Ectodermal cell (in vitro differentiated cells): ENCODE data around the gene AK5.

Source experiments
- H3K27ac ChIP-seq: 2 replicates; pipeline ENCODE4 v1.7.0; 2013; ENCODE audit warnings: mild to moderate bottlenecking, low read depth, low read length; ENCODE audit not compliant: insufficient read depth, poor library complexity, severe bottlenecking
- H3K27me3 ChIP-seq: 2 replicates; pipeline ENCODE4 v1.7.0; 2013; ENCODE audit warnings: mild to moderate bottlenecking, low read length; ENCODE audit not compliant: insufficient read depth, control insufficient read depth, poor library complexity, severe bottlenecking
- H3K36me3 ChIP-seq: one replicate; pipeline ENCODE4 v1.7.0; 2013; ENCODE audit warnings: low read length; ENCODE audit not compliant: control insufficient read depth, insufficient read depth
- H3K4me1 ChIP-seq: one replicate; pipeline ENCODE4 v1.7.0; 2013; ENCODE audit warnings: low read length; ENCODE audit not compliant: control insufficient read depth, insufficient read depth
- H3K4me3 ChIP-seq: 2 replicates; pipeline ENCODE4 v1.7.0; 2013; ENCODE audit warnings: low read depth, low read length, control low read depth; ENCODE audit not compliant: insufficient read depth
- H3K9me3 ChIP-seq: 2 replicates; pipeline ENCODE4 v1.7.0; 2013; ENCODE audit warnings: mild to moderate bottlenecking, low read length, moderate library complexity; ENCODE audit not compliant: control insufficient read depth
- WGBS, 2 experiments: methylation state at CpG; one replicate each; pipeline ENCODE4 v1.1.7; 2013; ENCODE audit warnings: missing lambda C conversion rate in 2 of 2; 5-methylcytosine and 5-hydroxymethylcytosine counted together

Gene AK5

DNA sequence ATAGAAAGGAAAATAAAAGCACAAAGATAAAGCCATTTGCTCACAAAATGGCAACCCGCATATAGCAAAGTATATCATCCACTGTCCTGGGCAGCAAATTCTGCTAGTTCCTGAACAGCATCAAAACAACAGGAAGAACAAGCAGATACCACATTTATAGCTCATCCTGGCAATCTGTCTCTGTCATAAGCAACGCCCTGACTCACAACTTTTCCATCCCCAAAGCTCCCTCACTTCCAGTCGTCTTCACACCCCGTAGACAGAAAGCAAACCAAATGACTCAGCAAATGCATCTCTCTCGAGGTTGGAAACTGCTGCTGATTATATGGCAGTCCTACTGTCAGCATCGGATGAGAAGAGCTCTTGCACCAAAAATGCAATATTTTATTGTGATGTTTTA is 65.8 kb downstream of the AK5 start:
- no peak overlapping the region for H3K4me3 ChIP-seq
- peaks cover 3% of the 10 kb centered on the region for H3K4me1 ChIP-seq
- no peak overlapping the region for H3K27ac ChIP-seq
- WGBS, 2 experiments = 84 to 85% methylated on average over 6 of the region's 6 CpGs
- no peaks in the 10 kb centered on the region for H3K27me3 ChIP-seq
- no peaks in the 10 kb centered on the region for H3K36me3 ChIP-seq
- H3K9me3 ChIP-seq = no peaks in the 10 kb centered on the region

DNA sequence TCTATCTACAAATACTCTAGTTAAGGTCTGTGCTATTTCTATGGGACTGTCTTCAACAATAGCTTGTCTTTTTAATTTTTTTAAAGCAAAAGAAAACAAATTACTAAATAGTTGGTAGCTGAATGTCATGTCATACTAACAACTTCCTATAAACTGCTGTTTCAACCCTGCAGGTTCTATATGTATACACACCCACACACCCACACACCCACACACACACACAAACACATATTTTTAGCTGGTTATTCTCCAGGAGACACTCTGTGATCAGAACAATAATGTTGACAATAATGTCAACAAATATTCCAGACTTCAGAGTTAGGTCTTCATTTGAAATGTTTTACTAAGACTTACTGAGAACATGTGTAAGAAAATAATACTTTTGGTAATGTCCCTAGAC is 66.7 kb downstream of the AK5 start:
- Histone ChIP-seq H3K27ac (no peak overlapping the region), H3K9me3 (no peaks in the 10 kb centered on the region), H3K4me3 (no peak overlapping the region), H3K36me3 (no peaks in the 10 kb centered on the region), H3K27me3 (no peaks in the 10 kb centered on the region), H3K4me1 (peaks cover 3% of the 10 kb centered on the region)

DNA sequence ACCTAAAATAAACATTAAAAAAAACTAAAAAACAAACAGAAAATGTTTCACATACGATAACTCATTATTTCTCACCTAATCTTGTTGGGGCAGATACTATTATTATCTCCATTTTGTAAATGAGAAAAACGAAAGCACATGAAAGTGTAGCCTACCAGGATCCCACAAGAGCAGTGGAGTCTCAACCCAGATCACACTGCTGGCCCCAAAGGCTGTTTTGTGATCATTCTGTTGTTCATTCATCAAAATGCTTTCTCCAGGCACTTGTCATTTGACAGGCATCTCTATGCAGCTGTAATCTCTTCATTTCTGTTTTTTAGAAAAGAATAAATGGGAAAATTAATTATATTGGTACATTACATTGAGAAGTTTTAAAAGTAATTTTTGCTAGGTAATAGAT is 67.5 kb downstream of the AK5 start:
- WGBS, 2 experiments = 91 to 96% methylated on average over 2 of the region's 2 CpGs

DNA sequence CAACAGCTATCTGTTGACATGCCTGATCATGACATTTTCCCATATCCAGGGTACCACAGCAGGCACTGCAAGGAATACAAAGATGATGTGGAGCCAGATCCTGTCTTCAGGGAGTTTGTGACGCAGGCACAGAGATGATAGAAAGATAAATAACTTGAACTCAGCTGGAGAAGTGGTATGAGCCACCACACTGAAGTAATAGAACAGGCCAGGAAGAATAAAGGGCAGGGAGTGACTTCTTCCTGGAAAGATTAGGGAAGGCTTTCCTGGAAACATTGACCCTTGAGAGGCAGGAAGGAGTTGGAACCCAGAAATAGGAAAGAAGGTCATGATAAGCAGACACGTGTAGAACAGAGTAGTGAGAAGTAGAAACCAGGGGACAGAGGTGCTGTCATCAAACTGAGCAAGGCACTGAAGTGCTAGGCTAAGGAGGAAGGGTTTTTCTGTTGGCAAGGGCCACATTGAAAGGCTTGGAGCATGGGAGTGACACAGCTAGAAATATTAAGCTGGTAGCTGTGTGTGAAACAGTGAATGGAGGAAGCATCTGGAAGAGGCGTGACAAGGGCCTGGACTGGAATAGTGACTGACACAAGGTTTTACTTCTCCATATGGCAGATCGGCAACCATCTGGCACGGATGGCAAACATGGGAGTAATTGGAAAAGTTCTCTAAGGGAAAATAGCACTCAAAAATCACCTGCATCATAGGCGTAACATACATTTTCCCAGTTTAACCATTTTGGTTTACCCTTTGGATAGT is 68.4 kb downstream of the AK5 start:
- Histone ChIP-seq H3K9me3 (no peaks in the 10 kb centered on the region), H3K27me3 (no peaks in the 10 kb centered on the region), H3K4me1 (peaks cover 3% of the 10 kb centered on the region), H3K4me3 (no peak overlapping the region), H3K27ac (no peak overlapping the region), H3K36me3 (no peaks in the 10 kb centered on the region)
- 92 to 95% methylated on average over 5 to 6 of the region's 6 CpGs for WGBS, 2 experiments

More for the DNA sequence above, 67.5 kb downstream of the AK5 start:
- H3K36me3 ChIP-seq = no peaks in the 10 kb centered on the region
- peaks cover 3% of the 10 kb centered on the region for H3K4me1 ChIP-seq
- H3K9me3 ChIP-seq = no peaks in the 10 kb centered on the region
- no peak overlapping the region for H3K4me3 ChIP-seq
- H3K27me3 ChIP-seq = no peaks in the 10 kb centered on the region
- H3K27ac ChIP-seq = no peak overlapping the region

DNA sequence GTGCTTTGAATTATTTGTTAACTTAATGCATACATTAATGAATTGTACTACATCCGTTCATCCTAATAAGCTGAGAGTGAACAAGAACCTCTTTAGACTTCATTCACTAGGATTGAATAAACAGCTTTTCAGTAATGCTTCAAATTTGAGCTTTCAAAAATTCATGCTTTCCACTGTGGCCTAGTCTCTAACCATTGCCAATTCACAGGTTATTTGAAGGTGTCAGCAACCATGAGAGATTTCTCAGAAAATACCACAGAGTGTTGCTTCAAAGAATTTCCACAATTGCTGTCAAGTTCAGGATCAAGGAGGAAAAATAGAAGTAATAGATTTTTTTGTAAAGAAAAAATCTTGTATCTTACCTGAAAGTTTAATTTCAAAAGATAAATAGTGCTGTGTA is 72.7 kb downstream of the AK5 start:
- WGBS, 2 experiments = 67 to 95% methylated on average over 1 of the region's 1 CpG

DNA sequence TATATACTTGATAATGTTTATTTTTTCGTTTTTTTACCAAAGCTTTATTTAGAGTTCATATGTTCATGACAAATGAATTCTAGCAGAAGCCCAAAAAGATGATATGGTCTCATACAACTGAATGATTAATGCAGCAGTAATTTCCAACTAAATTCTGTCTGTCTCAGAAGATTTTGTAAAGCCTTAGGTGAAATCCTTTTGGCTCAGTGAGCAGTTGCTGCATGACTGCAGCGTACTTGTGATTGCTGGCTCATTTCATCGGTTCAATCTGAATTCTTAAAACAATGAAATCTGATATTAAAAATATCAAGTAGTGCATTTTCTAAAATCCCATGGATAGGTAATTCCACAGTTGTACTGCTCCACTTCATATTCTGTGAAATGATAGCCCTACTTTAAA is 73.2 kb downstream of the AK5 start:
- H3K27ac ChIP-seq = no peak overlapping the region
- no peaks in the 10 kb centered on the region for H3K9me3 ChIP-seq
- no peaks in the 10 kb centered on the region for H3K36me3 ChIP-seq
- H3K27me3 ChIP-seq = no peaks in the 10 kb centered on the region
- H3K4me3 ChIP-seq = no peak overlapping the region
- no peaks in the 10 kb centered on the region for H3K4me1 ChIP-seq
- WGBS, 2 experiments = 92 to 100% methylated on average over 1 to 3 of the region's 3 CpGs

More for the DNA sequence above, 72.7 kb downstream of the AK5 start:
- H3K4me3 ChIP-seq = no peak overlapping the region
- H3K9me3 ChIP-seq = no peaks in the 10 kb centered on the region
- no peaks in the 10 kb centered on the region for H3K27me3 ChIP-seq
- no peaks in the 10 kb centered on the region for H3K36me3 ChIP-seq
- no peaks in the 10 kb centered on the region for H3K4me1 ChIP-seq
- H3K27ac ChIP-seq = no peak overlapping the region

DNA sequence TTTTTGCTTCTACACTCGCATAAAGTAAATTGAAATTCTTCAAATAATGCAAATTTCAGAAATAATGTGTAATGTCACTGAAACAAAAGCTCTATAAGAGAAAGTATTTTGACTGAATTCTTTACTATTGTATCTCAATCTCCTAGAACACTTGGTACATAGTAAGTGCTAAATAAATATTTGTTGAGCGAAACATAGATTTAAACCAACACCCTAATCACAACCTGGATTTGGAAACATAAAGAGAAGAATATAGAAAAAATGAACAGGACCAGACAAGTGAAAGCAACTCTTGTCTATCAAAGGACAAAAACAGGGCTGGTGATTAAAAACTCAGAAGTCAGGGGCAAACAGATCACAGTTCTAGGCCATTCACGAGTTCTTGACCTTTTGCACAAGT is 74.3 kb downstream of the AK5 start:
- Histone ChIP-seq H3K36me3 (no peaks in the 10 kb centered on the region), H3K4me1 (no peaks in the 10 kb centered on the region), H3K27me3 (no peaks in the 10 kb centered on the region), H3K9me3 (no peaks in the 10 kb centered on the region), H3K27ac (no peak overlapping the region), H3K4me3 (no peak overlapping the region)
- WGBS, 2 experiments = 86 to 93% methylated on average over 1 to 2 of the region's 3 CpGs

DNA sequence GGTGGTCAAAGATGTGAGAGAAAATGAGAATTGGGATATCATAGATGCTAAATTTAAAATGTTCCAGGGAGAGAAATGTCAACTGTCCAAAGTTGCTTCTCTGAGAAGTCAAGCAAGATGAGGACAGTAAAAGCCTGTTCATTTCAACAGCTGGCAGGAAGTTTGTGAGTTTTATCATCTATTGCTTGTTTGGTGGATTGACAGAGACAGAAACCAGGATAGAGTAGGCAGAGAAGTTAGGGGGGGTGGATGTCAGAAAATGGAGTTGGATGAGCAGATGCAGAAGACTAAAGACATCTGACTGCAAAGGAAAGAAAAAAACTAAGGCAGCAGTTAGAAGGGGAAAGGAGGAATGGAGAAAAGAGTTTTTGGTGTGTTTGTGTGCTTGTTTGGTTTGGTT is 78.4 kb downstream of the AK5 start:
- no peak overlapping the region for H3K4me3 ChIP-seq
- no peaks in the 10 kb centered on the region for H3K9me3 ChIP-seq
- H3K4me1 ChIP-seq = no peaks in the 10 kb centered on the region
- H3K36me3 ChIP-seq = no peaks in the 10 kb centered on the region
- H3K27me3 ChIP-seq = no peaks in the 10 kb centered on the region
- no peak overlapping the region for H3K27ac ChIP-seq

DNA sequence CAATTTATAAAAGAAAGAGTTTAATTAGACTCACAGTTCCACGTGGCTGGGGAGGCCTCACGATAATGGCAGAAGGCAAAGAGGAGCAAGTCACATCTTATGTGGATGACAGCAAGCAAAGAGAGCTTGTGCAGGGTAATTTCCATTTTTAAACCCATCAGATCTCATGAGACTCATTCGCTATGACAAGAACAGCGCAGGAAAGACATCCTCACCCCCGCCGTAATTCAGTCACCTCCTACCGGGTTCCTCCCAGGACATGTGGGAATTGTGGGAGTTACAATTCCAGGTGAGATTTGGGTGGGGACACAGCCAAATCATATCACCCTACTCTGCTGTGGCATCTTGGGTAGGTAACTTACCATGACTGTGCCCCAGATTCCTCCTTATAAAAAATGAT is 79.8 kb downstream of the AK5 start:
- H3K4me1 ChIP-seq = no peaks in the 10 kb centered on the region
- H3K4me3 ChIP-seq = no peak overlapping the region
- H3K27ac ChIP-seq = no peak overlapping the region
- no peaks in the 10 kb centered on the region for H3K36me3 ChIP-seq
- no peaks in the 10 kb centered on the region for H3K9me3 ChIP-seq
- H3K27me3 ChIP-seq = no peaks in the 10 kb centered on the region
- WGBS, 2 experiments = 95% methylated on average over 7 of the region's 7 CpGs

DNA sequence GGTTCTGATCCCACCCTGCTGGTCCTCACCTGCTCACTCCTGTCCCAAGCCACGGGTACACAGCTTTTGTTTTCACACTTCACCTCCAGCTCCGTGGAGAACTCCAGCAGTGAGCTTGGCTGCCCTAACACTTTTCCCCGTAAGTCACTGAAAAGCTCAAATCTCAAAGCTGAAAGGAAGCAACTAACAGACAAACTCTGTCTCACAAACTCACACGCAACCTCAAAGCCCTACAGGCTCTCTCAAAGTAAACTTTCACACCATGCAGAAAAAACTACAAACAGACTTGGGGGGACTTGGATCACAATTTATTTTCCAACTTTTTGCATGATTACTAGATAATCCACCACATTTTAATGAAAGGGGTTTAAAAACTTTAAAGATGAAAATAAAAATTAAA is 88.3 kb downstream of the AK5 start:
- no peaks in the 10 kb centered on the region for H3K4me1 ChIP-seq
- no peaks in the 10 kb centered on the region for H3K27me3 ChIP-seq
- 52 to 58% methylated on average over 4 of the region's 4 CpGs for WGBS, 2 experiments
- no peak overlapping the region for H3K4me3 ChIP-seq
- H3K27ac ChIP-seq = no peak overlapping the region
- H3K9me3 ChIP-seq = no peaks in the 10 kb centered on the region
- no peaks in the 10 kb centered on the region for H3K36me3 ChIP-seq
